T47D (cell line): ENCODE data around the gene GPR132.

Experiments
- DNase-seq, 2 experiments: peaks; one replicate each; pipeline versions ENCODE4 v3.0.0 to v3.0.0-alpha.2; 2011 to 2012; ENCODE audit warnings: low read depth in 1 of 2, low spot score in 1 of 2
- JUND ChIP-seq: IDR thresholded peaks from 2 replicates; pipeline ENCODE4 v1.6.1; 2012; ENCODE audit warnings: low read depth
- in situ Hi-C: cut with HindIII; loops from 2 replicates; pipeline ENCODE4 v1.10.0; 2016; ENCODE audit warnings: low sequenced_read_pairs, low pct_unique_long_range_greater_than_20kb

The GPR132 gene

DNA sequence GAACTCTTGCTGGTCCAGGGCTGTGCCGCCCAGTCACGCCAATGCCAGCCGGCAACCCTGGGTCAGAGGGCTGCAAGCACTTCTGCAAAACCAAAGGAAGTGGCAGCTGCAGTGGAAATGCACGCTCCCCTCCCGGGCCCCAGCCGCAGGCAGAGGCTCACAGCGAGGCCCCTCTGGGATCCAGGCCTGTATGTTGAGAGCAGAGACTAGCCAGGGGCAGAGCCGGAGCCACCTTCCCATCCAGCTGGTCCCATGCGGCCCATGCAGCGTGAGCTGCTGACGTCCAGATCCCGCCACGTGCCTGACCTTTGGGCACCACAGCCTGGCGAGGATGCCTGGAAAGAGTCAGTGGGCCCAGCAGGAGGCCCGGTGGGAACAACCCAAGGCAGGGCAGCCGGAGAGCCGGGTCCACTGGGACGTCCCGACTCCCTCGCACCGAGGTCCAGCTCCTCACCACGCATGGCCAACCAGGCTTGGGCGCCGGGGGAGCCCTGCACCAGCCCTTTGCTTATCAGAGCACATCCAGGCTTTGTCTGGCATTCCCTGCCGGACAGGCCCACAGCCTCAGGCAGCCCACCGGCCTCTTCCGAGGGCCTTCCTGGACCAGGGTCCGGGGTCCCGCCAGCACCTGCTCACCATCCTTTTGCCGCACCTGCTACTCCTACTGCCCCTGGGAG lies 4.3 kb downstream of the GPR132 start:
- no peak for DNase-seq
- in situ Hi-C loops = no loop called here
- TF ChIP-seq JUND = no peak

DNA sequence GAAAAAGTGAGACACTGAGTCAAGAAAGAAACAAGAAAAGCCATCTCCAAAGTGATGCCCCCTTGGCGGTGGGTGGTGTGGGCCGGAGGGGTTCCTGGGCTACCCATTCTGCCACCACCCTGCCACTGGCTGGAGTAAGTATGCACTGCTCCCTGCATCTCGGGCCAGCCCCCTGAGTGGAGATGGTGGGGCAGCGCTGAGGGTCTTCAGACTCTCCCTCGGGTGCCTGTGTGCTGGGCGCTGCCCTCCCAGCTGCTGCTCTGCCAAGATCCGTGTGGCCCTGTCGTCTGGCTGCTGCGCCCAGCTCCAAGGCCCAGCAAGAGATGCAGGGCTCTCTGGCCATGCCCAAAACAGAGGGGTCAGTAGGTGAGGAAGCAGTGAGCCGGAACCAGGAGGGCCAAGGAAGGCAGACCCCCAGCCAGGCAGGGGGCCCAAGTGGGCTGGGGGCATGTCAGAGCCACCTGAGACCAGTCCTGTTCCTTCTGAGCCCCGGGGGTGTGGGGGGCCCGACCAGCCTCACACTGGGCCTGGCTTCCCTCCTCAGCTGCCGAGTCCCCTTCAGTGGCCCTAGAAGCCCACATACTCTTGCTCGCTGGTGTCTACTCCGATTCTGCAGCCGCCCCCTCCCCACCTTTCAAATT lies 5.2 kb downstream of the GPR132 start:
- no peak for TF ChIP-seq JUND
- in situ Hi-C loops = no loop called here
- no peak for DNase-seq

DNA sequence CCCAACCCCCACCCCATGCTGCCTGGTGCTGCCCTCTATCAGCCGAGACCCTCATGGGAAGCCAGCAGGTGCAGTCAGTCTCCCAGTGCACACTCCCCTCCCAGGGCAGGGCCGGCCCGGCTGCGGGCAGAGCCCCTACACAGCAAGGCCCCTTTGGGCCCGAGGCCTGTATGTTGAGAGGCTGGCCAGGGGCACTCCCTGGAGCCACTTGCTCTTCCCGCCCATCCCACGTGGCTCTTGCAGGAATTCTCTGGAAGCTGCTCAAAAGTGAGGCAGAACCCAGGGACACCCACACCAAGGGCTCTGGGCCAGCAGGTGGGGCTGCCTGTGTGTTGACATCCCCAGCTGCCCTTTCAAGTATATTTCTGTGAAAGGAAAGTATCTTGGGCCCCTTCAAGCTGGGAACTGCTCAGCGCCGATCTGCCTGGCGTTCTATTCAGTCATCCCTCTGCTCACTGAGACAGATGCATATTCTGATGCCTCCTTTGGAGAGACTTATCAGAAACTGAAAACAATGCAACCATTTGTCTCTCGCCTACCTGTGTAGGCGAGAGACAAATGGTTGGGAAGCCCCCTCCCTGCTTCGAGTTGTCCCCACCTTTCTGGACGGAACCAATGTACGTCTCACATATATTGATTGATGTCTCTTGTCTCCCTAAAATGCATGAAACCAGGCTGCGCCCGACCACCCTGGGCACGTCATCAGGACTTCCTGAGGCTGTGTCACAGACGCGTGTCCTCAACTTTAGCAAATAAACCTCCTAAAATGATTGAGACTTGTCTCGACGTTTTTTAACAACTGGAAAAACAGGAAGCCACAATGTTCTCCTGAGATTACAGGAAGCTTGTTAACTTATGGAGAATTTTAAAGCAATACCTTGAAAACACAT lies 6.0 kb downstream of the GPR132 start:
- no peak for TF ChIP-seq JUND
- in situ Hi-C loops = no loop called here
- no peak for DNase-seq

DNA sequence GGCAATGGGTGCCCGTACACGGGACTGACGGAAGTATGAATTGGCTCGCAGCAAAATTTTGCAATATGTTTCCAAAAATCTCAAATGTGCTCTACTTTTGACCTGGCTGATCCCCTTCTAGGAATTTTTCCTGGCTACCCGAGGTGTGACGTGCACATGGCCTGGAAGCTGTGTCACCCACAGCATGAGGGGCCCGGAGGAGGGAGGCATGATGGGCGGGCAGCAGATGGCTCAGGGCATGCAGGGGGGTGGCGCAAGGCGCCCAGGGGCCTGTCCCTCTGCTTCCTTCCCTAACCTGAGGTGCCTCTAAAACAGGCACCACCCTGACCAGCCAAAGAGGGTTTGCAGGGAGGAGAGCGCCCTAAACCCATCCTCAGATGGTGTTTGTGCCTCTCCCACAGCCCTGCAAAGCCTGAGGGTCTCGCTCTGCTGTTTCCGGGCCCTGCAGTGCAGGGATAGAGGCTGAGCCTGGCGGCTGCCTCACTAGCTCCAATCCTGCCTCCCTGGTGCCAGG lies 6.7 kb downstream of the GPR132 start:
- no peak for TF ChIP-seq JUND
- no peak for DNase-seq
- in situ Hi-C loops = no loop called here

DNA sequence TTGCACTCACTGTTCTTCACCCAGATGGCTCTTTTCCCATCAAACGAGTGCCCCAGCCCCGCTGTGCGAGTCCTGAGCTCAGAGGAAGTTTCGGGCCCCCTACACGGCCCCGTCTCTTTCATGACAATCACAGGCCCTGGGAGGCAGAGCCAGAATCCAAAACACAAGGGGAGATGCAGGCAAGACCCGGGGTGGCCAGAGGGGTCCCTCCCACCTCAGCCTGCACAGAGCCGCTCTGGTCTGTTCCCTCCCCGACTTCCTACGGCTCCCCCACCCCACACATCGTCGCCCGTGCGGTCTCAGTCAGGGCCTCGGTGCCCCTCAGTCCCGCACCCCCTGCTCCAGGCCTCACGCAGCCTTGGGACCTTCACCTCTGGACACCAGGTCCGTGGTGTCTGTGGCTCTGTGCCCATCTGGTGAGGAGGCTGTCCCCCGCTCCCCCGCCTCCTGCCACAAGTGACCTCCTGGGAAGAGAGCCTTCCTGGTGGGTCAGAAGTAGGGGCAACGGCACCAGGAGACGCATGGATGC lies 8.9 kb downstream of the GPR132 start:
- no peak for TF ChIP-seq JUND
- in situ Hi-C loops = no loop called here
- no peak for DNase-seq

DNA sequence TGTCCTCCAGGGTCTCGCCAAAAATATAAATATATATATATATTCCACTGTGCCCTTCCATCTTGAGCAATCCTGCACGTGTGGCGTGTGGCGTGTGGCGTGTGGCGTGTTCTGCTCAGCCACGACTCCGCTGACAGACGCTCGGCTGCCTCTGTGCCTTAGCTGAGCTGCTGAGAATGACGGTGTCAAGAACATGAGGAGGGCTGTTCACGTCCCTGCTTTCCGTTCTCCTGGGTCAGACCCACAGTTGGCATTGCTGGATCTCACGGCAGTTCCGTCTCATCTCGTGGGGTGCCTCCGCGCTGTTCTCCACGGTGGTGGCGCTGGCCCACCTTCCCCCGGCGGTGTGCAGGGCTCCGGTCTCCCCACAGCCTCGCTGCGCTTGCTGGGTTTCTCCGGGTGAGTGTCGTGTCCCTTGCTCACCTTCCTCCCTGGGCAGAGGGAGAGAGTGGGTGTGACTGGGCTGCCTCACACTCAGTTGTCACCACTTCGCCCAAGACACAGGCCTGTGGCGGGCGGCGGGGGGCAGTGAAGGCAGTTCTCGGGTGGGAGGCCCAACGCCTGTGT lies 9.4 kb downstream of the GPR132 start:
- in situ Hi-C loops = no loop called here
- no peak for TF ChIP-seq JUND

DNA sequence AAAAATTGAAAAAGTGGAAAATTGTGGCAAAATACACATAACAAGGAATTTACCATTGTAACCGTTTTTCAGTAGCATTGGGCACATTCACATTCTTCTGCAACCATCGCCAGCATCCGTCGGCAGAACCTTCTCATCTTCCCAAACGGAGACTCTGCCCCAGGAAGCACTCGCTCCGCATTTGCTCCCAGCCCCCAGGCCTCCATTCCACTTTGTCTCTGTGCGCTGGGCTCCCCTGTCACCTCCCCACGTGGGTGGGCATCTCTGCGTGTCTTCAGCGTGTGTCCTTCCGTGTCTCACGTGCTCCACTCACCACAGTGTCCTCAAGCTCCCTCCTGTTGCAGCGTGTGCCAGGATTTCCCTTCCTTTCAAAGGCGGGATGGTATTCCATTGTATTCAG lies 9.9 kb downstream of the GPR132 start:
- DNase-seq = no peak
- no peak for TF ChIP-seq JUND
- in situ Hi-C loops = no loop called here

More for the DNA sequence above, 9.4 kb downstream of the GPR132 start:
- no peak for DNase-seq

DNA sequence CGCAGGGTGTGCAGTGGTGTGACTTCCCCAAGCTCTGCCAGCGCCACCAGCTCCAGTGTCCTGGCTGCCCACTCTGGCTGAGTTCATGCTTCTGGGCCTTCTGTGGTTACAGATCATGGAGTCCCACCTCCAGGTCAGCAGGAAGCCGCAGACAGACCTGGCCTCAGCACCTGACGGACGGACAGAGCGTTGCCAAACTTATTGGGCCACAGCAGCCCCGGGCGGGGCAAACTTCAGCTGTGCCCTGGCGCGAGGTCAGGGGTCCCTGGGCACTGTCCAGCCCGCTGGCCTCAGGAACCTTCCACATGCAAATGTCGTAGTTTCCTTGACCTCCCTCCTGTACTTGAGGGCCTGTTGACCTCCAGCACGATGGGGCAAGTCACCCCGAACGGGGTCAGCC lies 11.2 kb downstream of the GPR132 start:
- DNase-seq = no peak
- no peak for TF ChIP-seq JUND
- in situ Hi-C loops = no loop called here

DNA sequence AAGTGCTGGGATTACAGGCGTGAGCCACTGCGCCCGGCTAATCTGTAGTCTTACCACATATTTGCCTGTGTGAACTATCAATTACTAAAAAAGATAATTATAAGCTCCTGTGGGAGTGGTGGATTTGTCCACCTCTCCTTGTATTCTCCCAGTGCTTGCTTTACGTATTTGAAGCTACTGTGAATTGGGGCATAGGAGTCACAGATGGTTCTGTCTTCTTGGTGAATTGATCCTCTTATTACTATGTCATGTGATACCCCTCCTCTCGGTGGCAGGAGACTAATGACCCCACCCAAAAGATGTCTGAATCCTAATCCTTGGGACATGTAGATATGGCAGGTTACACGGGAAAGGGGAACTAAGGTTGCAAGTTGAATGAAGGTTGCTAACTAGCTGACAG lies 11.8 kb downstream of the GPR132 start:
- DNase-seq = no peak
- in situ Hi-C loops = no loop called here

DNA sequence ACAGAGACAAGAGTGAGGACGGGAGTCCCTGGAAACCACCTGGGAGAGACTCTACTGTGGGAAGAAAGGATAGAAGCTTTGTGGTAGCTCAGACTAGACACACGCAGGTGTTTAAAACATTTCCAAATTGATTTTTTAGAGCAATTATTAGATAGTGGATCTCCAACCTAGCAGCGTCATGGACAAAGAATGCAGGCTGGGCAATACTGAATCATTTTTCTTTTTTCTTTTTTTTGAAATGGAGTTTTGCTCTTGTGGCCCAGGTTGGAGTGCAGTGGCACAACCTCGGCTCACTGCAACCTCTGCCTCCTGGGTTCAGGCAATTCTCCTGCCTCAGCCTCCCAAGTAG lies 13.1 kb downstream of the GPR132 start:
- in situ Hi-C loops = no loop called here
- DNase-seq = no peak

More for the DNA sequence above, 11.8 kb downstream of the GPR132 start:
- no peak for TF ChIP-seq JUND

DNA sequence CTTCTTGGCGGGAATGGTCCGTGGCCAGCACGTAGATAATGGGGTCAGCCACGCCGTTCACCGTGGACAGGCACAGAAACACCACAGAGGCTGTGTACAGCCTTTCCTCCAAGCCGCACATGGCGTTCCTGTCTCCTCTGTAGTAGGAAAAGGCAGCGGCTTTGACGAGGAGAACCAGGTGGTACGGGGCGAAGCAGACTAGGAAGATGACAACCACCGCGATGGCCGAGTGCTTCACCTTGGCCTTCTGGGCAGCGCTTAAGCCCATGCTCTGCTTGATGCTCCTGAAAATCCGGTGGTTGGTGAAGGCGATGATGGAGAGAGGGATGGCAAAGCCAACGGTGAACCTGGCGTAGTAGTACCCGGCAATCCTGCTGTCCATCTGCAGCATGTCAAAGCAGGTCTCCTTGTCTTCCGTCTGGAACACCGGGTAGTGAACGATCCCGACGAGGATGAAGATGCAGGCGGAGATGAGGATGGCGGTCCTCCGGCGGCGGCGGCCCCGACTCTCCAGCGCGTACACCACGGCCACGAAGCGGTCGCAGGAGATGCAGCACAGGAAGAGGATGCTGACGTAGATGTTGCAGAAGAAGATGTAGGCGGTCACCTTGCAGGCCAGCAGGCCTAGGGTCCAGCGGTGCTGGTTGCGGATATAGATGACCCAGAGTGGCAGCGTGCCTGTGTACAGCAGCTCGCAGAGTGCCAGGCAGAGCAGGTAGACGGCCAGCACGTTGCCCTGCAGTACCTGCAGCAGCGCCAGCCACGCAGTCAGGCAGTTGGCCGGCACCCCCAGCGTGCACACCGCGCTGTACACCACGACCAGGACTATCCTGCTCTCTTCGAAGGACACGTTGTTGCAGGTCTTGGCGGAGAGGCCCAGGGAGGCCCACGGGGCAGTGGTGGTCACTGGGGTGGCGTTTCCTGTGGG lies 13.8 kb downstream of the GPR132 start:
- TF ChIP-seq JUND = no peak
- in situ Hi-C loops = no loop called here
- no peak for DNase-seq

More for the DNA sequence above, 13.1 kb downstream of the GPR132 start:
- no peak for TF ChIP-seq JUND
